ENCODE results near the gene FBXO15.
A peak's percentile ranks its signal among the peaks of the same experiment; 100 is the strongest.

Gene FBXO15

DNA sequence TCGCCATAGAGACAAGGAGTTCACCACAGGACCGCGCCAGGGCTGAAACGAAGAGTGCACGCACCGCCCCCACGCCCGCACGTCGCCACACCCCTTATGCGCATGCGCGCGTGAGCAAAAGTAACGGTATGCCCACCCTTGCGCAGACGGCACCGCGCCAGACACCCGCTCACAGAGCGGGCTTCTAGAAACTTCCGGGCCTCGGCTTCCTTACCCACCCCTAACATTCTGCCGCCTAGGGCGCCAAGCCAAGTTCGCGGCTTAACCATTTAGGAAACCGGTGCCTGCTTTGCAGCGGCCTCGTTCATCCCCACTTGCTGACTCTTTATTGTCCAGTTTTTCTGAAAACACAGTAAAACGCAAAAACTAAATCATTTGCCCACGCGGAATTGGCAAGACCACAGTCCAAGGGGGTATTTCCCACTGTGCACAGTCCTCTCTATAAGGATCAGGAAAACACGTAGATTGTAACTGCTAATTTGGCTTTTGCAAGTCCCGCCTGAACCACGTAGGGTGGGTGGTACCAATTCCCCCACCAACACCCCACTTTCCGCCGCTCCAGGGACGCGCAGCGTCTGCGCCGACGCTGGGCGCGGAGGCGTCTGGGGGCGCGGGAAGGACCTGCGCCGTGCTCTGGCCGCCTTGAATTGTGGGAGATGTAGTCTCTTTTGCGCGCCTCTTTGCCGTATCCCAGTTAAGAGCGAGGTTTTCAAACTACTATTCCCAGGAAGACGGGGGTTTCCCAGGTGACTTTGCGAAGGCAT lies at the start of gene FBXO15, which contains the start of gene TIMM21:
TSS of gene FBXO15 (minus strand) at position 56 of the 764 bp plus-strand sequence. CDS start at position 7, 49 bp downstream.
TSS of gene TIMM21 (plus strand) at position 745 of the 764 bp plus-strand sequence. CDS start 286 bp downstream, outside the sequence.
- peak; percentile 81 for DNase-seq (ENCODE audit: insufficient read length, low spot score)

GRCh38 chr18:74196220-74197119 lies 48.8 kb upstream of the FBXO15 start:
- FAIRE-seq (peak; percentile 86), DNase-seq (ENCODE audit: insufficient read length, low spot score) (peak; percentile 72)

More for the DNA sequence above, at the start of gene FBXO15, which contains the start of gene TIMM21:
- peak; percentile 100 for FAIRE-seq

- FAIRE-seq (no peak), DNase-seq (ENCODE audit: insufficient read length, low spot score) (no peak)
These were observed 47.1 kb upstream of the FBXO15 start for GRCh38 chr18:74194691-74195090.

DNA sequence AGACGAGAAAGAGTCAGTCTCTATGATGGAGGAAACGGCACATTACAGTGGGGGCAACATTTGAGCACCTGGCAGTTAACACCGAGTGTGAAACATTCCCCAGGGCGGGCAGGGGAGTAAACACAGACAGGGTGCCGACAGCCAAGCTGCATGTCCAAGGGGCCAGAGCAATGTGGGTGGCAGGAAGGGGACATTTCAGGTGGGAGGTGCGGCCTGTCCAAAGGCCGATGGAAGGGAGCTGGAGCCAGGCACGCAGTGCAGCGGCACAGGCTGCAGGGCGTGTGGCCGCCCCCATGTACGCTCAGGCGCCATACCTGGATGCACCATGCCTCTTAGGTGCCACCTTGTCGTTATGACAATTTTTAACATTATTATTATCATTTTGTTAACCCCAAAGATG lies 43.9 kb upstream of the FBXO15 start:
- DNase-seq (ENCODE audit: insufficient read length, low spot score) (no peak), FAIRE-seq (no peak)

DNA sequence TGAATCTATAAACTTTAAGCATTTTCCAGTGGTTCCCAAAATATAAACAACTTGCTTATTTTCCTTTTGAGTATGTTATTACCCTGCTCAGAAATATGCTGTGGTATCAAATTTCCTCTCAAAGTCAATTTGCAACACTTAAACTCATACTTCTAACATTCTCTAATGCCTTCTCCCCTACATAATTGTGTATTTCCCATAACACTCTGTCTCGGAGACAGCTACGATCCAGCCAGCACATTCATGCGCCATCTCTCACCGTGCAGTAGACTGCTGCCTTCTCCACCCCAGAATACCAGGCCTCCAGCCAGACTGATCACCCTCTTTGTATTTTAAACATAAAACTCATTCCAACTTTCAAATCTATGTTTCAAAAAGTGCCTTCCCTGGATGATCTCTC lies 42.5 kb upstream of the FBXO15 start:
- DNase-seq (ENCODE audit: insufficient read length, low spot score) (no peak), FAIRE-seq (no peak)

- DNase-seq (ENCODE audit: insufficient read length, low spot score) (no peak), FAIRE-seq (no peak)
These were observed 39.0 kb upstream of the FBXO15 start for GRCh38 chr18:74186661-74187060.

DNA sequence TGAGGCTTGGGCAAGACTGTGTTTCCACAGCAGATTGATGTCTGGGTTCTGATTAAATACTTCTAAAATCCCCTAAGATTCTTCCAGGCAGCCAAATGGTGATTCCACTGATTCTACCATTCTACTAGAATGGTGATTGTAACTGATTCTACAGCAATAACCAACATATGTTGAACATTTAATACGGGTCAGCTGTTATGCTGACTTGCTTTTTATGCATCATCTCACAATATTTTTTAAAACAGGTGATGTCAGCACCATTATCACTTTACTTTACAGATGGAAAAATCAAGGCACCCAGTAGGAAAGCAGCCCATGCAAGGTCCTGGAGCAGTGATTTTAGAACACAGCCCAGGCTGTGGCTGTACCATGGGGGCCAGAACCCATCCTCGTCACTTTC lies 38.2 kb upstream of the FBXO15 start:
- FAIRE-seq (no peak), DNase-seq (ENCODE audit: insufficient read length, low spot score) (no peak)

GRCh38 chr18:74184875-74185274 lies 37.2 kb upstream of the FBXO15 start:
- FAIRE-seq, result no peak
- no peak for DNase-seq (ENCODE audit: insufficient read length, low spot score)

DNA sequence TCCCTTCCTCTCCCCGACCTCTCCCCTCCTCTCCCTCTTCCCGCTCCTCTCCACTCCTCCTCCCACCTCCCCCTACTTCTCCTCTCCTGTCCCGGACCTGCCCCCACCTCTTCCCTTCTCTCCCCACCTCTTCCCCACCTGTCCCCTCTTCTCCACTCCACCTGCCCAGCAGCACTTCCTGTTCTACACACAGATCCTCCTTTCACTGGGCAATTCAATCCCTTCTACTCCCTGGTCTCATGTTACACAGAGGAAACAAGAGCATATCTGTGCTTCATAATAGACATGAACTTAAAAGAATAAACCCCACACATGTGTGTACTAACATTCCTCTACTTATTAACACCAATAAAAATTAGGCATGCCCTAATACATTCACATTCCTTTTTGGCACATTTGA lies 35.5 kb upstream of the FBXO15 start:
- FAIRE-seq, result no peak
- no peak for DNase-seq (ENCODE audit: insufficient read length, low spot score)

- FAIRE-seq (no peak), DNase-seq (ENCODE audit: insufficient read length, low spot score) (no peak)
These were observed 34.7 kb upstream of the FBXO15 start for GRCh38 chr18:74182335-74182734.

- FAIRE-seq, result no peak
- DNase-seq (ENCODE audit: insufficient read length, low spot score), result no peak
These were observed 32.1 kb upstream of the FBXO15 start for GRCh38 chr18:74179623-74180199.

DNA sequence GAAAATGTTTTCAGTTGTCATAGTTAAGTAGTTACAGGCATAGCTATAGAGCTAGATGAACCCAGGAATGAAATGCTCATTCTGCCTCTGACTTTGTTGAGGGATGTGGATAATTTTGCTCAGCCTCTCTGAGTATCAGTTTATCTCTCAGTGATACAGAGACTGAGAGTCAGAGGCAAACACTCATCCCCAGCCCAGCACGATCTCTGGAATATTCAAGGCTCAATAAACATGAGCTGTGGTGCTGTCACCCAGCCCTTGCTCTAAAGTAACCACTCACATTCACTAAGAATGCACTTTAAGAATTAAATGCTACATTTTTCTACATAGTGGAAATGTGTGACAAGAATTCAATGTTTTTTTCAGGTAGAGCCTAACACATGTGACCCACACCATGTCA lies 31.2 kb upstream of the FBXO15 start:
- FAIRE-seq, result no peak
- no peak for DNase-seq (ENCODE audit: insufficient read length, low spot score)

DNA sequence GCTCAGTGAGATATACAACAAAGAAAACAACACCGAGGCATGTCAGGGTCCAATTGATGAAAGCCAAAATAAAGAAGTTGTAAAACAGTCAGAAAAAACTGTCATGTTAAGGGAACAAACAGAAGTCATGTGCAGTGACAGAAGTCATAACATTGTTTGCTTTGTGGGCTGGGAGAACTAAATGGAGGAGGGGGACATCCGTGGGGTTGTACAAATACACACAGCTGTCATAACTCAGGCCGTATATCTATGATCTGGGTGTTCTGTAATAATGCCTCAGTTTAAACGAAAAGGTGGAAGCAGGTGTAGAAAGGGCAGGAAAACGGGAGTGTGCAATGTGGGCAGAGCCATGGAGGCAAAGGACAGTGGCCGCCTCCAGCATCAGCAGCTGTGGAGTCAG lies 28.0 kb upstream of the FBXO15 start:
- DNase-seq (ENCODE audit: insufficient read length, low spot score) (no peak), FAIRE-seq (no peak)

GRCh38 chr18:74173434-74173750 lies 25.8 kb upstream of the FBXO15 start:
- FAIRE-seq, result no peak

DNA sequence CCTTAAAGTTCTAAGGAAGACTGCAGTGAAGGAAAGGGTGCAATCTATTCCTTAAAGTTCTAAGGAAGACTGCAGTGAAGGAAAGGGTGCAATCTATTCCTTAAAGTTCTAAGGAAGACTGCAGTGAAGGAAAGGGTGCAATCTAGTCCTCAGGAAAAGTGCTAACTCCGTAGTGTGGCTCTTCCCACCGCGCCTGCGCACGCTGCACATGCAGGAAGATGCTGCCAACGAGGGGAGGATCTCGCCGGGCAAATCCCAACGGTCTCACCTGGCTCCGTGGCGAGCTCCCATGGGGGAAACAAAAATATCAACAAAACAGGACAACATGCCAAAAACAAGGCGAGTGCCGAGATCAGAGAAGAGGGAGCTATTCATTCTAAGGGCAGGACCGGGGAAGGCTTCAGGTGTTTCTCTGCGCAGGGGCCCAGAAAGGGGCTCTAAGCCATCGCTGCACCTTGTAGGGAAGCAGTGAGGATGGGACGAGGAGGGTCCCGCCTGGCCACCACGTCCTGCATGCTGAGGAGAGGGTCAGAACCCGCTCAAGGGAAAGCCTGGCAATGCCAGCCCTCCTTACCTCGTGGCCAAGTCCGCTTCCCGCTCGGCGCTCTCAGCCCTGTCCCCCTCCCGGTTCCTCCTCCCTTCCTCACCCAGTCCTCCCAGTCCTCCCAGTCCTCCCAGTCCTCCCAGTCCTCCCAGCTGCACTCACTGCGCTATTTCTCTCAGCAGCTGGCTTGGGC lies 25.2 kb upstream of the FBXO15 start:
- DNase-seq (ENCODE audit: insufficient read length, low spot score), result no peak
- no peak for FAIRE-seq

More at GRCh38 chr18:74173434-74173750, 25.8 kb upstream of the FBXO15 start:
- no peak for DNase-seq (ENCODE audit: insufficient read length, low spot score)

GRCh38 chr18:74171910-74172606 lies 24.4 kb upstream of the FBXO15 start:
- peak; percentile 30 for DNase-seq (ENCODE audit: insufficient read length, low spot score)
- peak; percentile 28 for FAIRE-seq

- no peak for DNase-seq (ENCODE audit: insufficient read length, low spot score)
These were observed 18.8 kb upstream of the FBXO15 start for GRCh38 chr18:74166386-74166785.

DNA sequence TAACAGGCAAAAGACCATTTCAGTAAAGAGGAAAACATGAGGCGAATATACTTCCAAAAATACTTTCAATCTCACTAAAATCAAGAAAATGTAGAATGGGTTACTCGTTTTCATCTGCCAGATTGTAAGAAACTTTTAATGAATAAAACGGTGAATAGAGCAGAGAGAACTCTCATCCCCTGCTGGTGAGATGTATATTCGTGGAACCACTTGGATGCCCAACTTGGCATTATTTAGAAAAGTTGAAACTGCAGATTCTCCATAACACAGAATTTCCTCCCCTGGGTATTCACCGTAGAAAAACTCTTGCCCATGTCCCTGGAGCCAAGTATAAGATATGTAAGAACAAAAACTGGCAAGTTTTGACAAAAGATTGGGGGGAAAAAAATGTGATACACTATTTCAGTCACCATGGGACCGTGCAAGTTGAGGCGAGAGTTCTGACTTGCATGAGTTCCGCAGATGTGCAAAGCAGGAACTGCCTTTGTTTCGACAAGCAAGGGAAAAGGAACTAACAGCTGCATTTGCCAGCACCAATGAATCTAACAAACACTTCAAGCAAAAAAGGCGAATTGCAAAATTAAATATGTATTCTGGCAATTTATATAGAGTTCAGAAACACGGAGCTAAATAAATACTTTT lies 15.5 kb upstream of the FBXO15 start:
- FAIRE-seq, result peak; percentile 67

More at GRCh38 chr18:74166386-74166785, 18.8 kb upstream of the FBXO15 start:
- FAIRE-seq, result no peak

DNA sequence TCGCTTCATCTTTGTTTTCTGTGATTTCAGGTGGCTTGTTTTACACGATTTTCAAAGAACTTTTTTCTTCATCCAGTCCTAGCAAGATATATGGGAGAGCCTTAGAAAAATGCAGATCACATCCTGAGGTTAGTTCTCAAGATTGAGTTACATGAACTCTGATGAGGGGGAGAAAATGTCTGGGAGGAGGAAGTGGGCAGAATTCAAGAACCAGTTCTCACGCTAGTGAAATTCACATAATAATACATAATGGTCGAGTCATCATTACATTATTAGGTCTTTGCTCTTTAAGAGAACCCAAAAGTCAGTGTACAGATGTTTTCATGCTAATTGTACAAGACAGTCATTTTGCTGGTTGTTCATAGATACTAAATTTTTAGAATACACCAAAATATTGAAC lies 7.6 kb upstream of the FBXO15 start:
- FAIRE-seq, result no peak
- DNase-seq (ENCODE audit: insufficient read length, low spot score), result no peak

More for the DNA sequence above, 15.5 kb upstream of the FBXO15 start:
- no peak for DNase-seq (ENCODE audit: insufficient read length, low spot score)
